ENCODE measurements around the gene SEC22A.

The SEC22A gene

DNA sequence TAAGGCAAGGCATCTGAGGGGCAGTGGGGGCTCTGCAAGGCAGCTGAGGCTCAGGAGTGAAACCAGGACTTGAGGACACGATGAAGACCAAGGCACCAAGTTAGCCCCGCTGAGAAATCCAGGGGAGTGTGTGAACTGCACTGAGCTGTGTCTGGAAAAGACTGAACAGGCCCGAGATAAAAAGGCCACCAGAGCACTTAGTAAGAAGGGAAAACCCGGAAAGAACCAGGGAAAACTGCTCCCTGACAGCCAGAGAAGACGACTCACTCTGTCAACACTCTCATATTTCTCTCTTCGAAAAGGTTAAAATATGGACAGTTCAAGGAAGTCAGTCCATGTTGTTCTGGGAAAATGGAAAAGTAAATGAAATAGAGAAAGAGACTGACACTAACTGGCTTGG lies 109.0 kb downstream of the SEC22A start:
- TF ChIP-seq CTCF (conservative IDR thresholded peaks at IDR 0.05; ENCODE audit: low read depth, low read length) = no peak
- no peak for DNase-seq (ENCODE audit: low read depth)

GRCh38 chr3:123311201-123311600 lies 109.5 kb downstream of the SEC22A start:
- no peak for TF ChIP-seq CTCF (conservative IDR thresholded peaks at IDR 0.05; ENCODE audit: low read depth, low read length)
- DNase-seq (ENCODE audit: low read depth) = no peak
- no peak overlapping the region for H3K4me3 ChIP-seq (ENCODE audit: low read depth, low read length)

More for the DNA sequence above, 109.0 kb downstream of the SEC22A start:
- H3K4me3 ChIP-seq (ENCODE audit: low read depth, low read length) = no peak overlapping the region

- DNase-seq (ENCODE audit: low read depth) = peak; percentile 2
- no peak for TF ChIP-seq CTCF (conservative IDR thresholded peaks at IDR 0.05; ENCODE audit: low read depth, low read length)
- H3K4me3 ChIP-seq (ENCODE audit: low read depth, low read length) = no peak overlapping the region
These were observed 110.9 kb downstream of the SEC22A start for GRCh38 chr3:123312331-123313265.

DNA sequence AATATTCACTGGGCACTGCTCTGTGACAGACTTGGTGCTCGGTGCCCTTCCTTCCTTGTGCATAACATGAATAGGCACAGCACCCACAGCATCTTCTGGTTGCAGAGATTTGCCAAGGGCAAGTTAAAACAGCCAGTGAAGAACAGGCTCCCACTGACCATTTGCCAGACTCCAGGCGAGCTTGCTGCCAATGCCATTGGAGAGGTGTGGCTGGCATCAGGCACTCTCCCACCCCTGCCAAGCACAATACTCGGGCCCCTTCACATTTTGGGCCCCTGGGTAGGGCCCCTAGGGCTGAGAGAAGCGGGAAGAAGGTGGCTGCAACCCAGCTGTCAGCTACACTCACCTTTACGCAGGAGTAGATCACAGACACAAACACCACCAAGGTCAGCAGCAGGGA lies 112.1 kb downstream of the SEC22A start:
- no peak for TF ChIP-seq CTCF (conservative IDR thresholded peaks at IDR 0.05; ENCODE audit: low read depth, low read length)
- no peak for DNase-seq (ENCODE audit: low read depth)
- H3K4me3 ChIP-seq (ENCODE audit: low read depth, low read length) = no peak overlapping the region

DNA sequence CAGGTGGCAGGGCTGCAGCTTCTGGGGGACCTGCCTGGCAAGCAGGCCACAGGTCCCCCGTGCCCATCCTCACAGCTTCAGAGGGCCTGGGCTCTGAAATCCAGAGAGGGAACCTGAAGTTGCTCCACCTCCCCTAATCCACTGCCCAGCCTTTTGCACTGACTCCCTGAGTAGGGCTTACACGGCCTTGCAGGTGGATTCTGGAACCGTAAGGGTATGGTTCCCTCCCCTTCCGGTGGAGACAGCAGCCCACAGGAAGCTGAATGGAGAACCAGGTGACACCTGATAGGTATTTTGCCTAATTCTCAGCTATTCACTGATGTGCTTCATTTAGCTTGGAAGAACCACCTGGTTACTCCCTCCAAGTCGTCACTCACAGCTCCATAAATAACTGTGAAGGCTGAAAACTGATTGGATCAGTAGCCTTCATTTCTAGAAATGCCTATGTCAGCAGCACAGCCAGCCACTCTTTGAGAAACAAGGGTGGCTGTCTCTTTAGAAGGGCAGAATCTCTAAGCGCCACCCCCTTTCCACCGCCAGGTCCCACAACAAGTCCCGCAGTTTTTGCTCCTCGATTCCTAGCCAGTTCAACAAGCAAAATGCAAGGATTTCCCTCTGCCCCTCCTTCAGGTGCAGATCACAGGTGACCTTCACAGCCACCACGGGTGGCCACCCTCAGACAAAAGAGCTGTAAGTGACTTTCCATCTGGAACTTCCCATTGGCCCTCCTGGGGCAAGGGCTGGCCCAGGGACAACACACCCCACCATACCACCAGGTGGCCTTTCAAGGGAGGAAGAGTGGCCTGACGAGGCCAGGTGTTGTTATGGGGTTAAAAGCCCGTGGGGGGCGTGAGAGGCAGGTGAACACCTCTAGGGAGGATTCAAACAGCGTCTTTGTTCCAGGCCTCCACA lies 112.9 kb downstream of the SEC22A start:
- TF ChIP-seq CTCF (conservative IDR thresholded peaks at IDR 0.05; ENCODE audit: low read depth, low read length) = no peak
- no peak for DNase-seq (ENCODE audit: low read depth)
- H3K4me3 ChIP-seq (ENCODE audit: low read depth, low read length) = no peak overlapping the region

DNA sequence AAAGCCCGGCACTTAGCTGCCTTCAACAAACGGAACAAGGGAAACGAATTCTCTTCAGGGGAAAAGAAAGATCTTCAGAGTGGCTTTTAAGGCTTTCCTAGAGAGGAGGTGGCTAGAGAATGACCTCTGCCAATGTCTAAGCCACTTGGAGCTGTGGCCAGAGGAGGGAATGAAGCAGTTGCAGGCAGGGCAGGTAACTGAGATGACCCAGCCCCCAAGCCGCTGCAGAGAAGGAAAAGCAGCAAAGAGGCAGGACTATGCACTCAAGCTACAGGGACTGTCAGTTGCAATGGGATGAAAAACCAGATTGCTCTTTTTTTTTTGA lies 113.5 kb downstream of the SEC22A start:
- no peak for TF ChIP-seq CTCF (conservative IDR thresholded peaks at IDR 0.05; ENCODE audit: low read depth, low read length)
- no peak for DNase-seq (ENCODE audit: low read depth)
- no peak overlapping the region for H3K4me3 ChIP-seq (ENCODE audit: low read depth, low read length)

All from choroid plexus epithelial cell (primary cell).